A204.1 (cell line): ENCODE data around the gene PLCB3.
"Not testable (repeated sequence)": the region's sequence is repeated elsewhere in the genome, so short reads cannot be mapped to it uniquely, and the experiment has no call there.

Experiments
- FAIRE-seq: peaks from 2 replicates; lab custom pipeline; 2012; peaks lifted over from hg19 to GRCh38; lab: Jason Lieb, UNC

PLCB3 gene

GRCh38 chr11:64237484-64237951 lies 13.8 kb upstream of the PLCB3 start:
- FAIRE-seq: no peak

- FAIRE-seq: no peak
Observed at GRCh38 chr11:64238076-64238475, 13.3 kb upstream of the PLCB3 start.

- FAIRE-seq: no peak
Observed at GRCh38 chr11:64238999-64239398, 12.3 kb upstream of the PLCB3 start.

- FAIRE-seq: no peak
Observed at GRCh38 chr11:64239662-64240434, 11.5 kb upstream of the PLCB3 start.

GRCh38 chr11:64240435-64241240 lies 10.7 kb upstream of the PLCB3 start, which contains the start of gene FKBP2:
FKBP2 (plus strand) TSS chr11:64241095; CDS start chr11:64242388, 1,293 bp downstream.
- peak; percentile 46 for FAIRE-seq

GRCh38 chr11:64241241-64241490 lies 10.2 kb upstream of the PLCB3 start:
- no peak for FAIRE-seq

GRCh38 chr11:64241491-64242374 lies 9.6 kb upstream of the PLCB3 start:
- FAIRE-seq: peak; percentile 92

- no peak for FAIRE-seq
Observed at GRCh38 chr11:64243236-64243854, 8.0 kb upstream of the PLCB3 start.

- no peak for FAIRE-seq
Observed at GRCh38 chr11:64244107-64244506, 7.2 kb upstream of the PLCB3 start.

GRCh38 chr11:64244966-64245365 lies 6.4 kb upstream of the PLCB3 start:
- no peak for FAIRE-seq

GRCh38 chr11:64245401-64245796 lies 5.9 kb upstream of the PLCB3 start:
- FAIRE-seq: no peak

- no peak for FAIRE-seq
Observed at GRCh38 chr11:64245797-64246620, 5.3 kb upstream of the PLCB3 start.

- FAIRE-seq: not testable (repeated sequence)
Observed at GRCh38 chr11:64246621-64246870, 4.8 kb upstream of the PLCB3 start.

GRCh38 chr11:64246871-64247728 lies 4.2 kb upstream of the PLCB3 start, which contains the start of gene PPP1R14B:
PPP1R14B (minus strand) TSS chr11:64246943; CDS start chr11:64246673, 270 bp downstream.
- no peak for FAIRE-seq

GRCh38 chr11:64247729-64248531 lies 3.4 kb upstream of the PLCB3 start:
- no peak for FAIRE-seq

GRCh38 chr11:64248578-64248977 lies 2.8 kb upstream of the PLCB3 start:
- no peak for FAIRE-seq

GRCh38 chr11:64249038-64249437 lies 2.3 kb upstream of the PLCB3 start:
- FAIRE-seq: no peak

- no peak for FAIRE-seq
Observed at GRCh38 chr11:64249563-64250414, 1.5 kb upstream of the PLCB3 start.
